NB4 (cell line): ENCODE measurements around the gene ITGB3.

Experiments used
- MAX ChIP-seq: IDR thresholded peaks from 2 replicates; pipeline ENCODE4 v1.6.1; 2011; ENCODE audit warnings: low read depth, low read length
- MYC ChIP-seq: IDR thresholded peaks from 2 replicates; pipeline ENCODE4 v1.6.1; 2011; ENCODE audit warnings: low read depth, low read length
- TF ChIP-seq, protein P1 (sequence below): IDR thresholded peaks from one replicate; pipeline ENCODE4 v1.5.1; 2012; ENCODE audit warnings: low read depth, low read length

GRCh38 chr17:47210105-47210504, 43.5 kb upstream of the ITGB3 start:
- TF ChIP-seq, protein P1, sequence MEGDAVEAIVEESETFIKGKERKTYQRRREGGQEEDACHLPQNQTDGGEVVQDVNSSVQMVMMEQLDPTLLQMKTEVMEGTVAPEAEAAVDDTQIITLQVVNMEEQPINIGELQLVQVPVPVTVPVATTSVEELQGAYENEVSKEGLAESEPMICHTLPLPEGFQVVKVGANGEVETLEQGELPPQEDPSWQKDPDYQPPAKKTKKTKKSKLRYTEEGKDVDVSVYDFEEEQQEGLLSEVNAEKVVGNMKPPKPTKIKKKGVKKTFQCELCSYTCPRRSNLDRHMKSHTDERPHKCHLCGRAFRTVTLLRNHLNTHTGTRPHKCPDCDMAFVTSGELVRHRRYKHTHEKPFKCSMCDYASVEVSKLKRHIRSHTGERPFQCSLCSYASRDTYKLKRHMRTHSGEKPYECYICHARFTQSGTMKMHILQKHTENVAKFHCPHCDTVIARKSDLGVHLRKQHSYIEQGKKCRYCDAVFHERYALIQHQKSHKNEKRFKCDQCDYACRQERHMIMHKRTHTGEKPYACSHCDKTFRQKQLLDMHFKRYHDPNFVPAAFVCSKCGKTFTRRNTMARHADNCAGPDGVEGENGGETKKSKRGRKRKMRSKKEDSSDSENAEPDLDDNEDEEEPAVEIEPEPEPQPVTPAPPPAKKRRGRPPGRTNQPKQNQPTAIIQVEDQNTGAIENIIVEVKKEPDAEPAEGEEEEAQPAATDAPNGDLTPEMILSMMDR: no peak
- TF ChIP-seq MYC (no peak), MAX (no peak)
